Loucy (cell line): ENCODE measurements around the gene STARD13.

ENCODE experiments used
- H2AFZ ChIP-seq: fragments of 200-600 bp; sonication (generic); 2 replicates; pipeline ENCODE4 v1.6.0; 2016; ENCODE audit warnings: antibody characterized with exemption, mild to moderate bottlenecking, low read length, moderate library complexity
- H3F3A ChIP-seq: fragments of 200-600 bp; 2 replicates; pipeline ENCODE4 v1.6.0; 2016; ENCODE audit warnings: antibody characterized with exemption, low read depth, mild to moderate bottlenecking
- H3K27me3 ChIP-seq: fragments of 200-600 bp; sonication (generic); 2 replicates; pipeline ENCODE4 v1.6.1; 2014; ENCODE audit warnings: low read length, mild to moderate bottlenecking; ENCODE audit not compliant: insufficient read depth, poor library complexity, severe bottlenecking
- H3K36me3 ChIP-seq: fragments of 200-600 bp; sonication (generic); 2 replicates; pipeline ENCODE4 v1.6.1; 2016; ENCODE audit warnings: low read length; ENCODE audit not compliant: insufficient read depth
- H3K4me1 ChIP-seq: fragments of 200-600 bp; sonication (generic); 2 replicates; pipeline ENCODE4 v1.5.1; 2014; ENCODE audit warnings: low read length, mild to moderate bottlenecking; ENCODE audit not compliant: insufficient read depth, poor library complexity, severe bottlenecking
- H3K4me2 ChIP-seq: fragments of 200-600 bp; sonication (generic); 2 replicates; pipeline ENCODE4 v1.6.0; 2014; ENCODE audit warnings: antibody characterized with exemption, low read length, low read depth, mild to moderate bottlenecking; ENCODE audit not compliant: poor library complexity, severe bottlenecking
- H3K4me3 ChIP-seq: fragments of 200-600 bp; sonication (generic); 2 replicates; pipeline ENCODE4 v1.5.1; 2014; ENCODE audit warnings: low read length, mild to moderate bottlenecking, mixed read lengths; ENCODE audit not compliant: poor library complexity, severe bottlenecking
- H3K79me2 ChIP-seq: fragments of 200-600 bp; sonication (generic); 2 replicates; pipeline ENCODE4 v1.6.1; 2014; ENCODE audit warnings: low read length; ENCODE audit not compliant: insufficient read depth
- H3K9ac ChIP-seq: fragments of 200-600 bp; sonication (generic); 2 replicates; pipeline ENCODE4 v1.6.0; 2014; ENCODE audit warnings: mild to moderate bottlenecking, low read depth, low read length, moderate library complexity; ENCODE audit not compliant: poor library complexity, severe bottlenecking
- H3K9me2 ChIP-seq: fragments of 200-600 bp; sonication (generic); replicated peaks from 2 replicates; pipeline ENCODE4 v1.6.1; 2016; ENCODE audit warnings: low read depth, low read length, mixed read lengths
- H3K9me3 ChIP-seq: fragments of 200-600 bp; sonication (generic); 2 replicates; pipeline ENCODE4 v1.6.1; 2014; ENCODE audit warnings: mild to moderate bottlenecking, antibody characterized with exemption, low read length, low read depth; ENCODE audit not compliant: insufficient read depth
- H4K20me1 ChIP-seq: fragments of 200-600 bp; sonication (generic); 2 replicates; pipeline ENCODE4 v1.6.0; 2014; ENCODE audit warnings: antibody characterized with exemption, low read length, mild to moderate bottlenecking; ENCODE audit not compliant: insufficient read depth, poor library complexity, severe bottlenecking
- CTCF ChIP-seq: fragments of 200-600 bp; sonication (generic); conservative IDR thresholded peaks from 2 replicates; pipeline ENCODE4 v1.5.1; 2014; ENCODE audit warnings: mild to moderate bottlenecking, antibody characterized with exemption, low read length
- EZH2phosphoT487 ChIP-seq: fragments of 200-600 bp; IDR thresholded peaks from 2 replicates; pipeline ENCODE4 v1.6.1; 2018; ENCODE audit warnings: antibody characterized with exemption, mild to moderate bottlenecking, moderate library complexity, borderline replicate concordance

Gene STARD13

GRCh38 chr13:33233547-33233946, 52.0 kb downstream of the STARD13 start:
- Histone ChIP-seq H3F3A (no peaks in the 10 kb centered on the region), H3K9me3 (peaks cover 2% of the 10 kb centered on the region; the same call in 1 of the 2 replicates), H3K27me3 (no peaks in the 10 kb centered on the region), H3K4me1 (no peaks in the 10 kb centered on the region), H3K79me2 (no peaks in the 10 kb centered on the region), H3K36me3 (no peaks in the 10 kb centered on the region), H3K4me3 (no peak overlapping the region), H2AFZ (no peak overlapping the region), H3K9me2 (no peaks in the 10 kb centered on the region), H3K4me2 (no peak overlapping the region), H4K20me1 (no peaks in the 10 kb centered on the region), H3K9ac (no peak overlapping the region)
- TF ChIP-seq EZH2phosphoT487 (no peak), CTCF (no peak)

DNA sequence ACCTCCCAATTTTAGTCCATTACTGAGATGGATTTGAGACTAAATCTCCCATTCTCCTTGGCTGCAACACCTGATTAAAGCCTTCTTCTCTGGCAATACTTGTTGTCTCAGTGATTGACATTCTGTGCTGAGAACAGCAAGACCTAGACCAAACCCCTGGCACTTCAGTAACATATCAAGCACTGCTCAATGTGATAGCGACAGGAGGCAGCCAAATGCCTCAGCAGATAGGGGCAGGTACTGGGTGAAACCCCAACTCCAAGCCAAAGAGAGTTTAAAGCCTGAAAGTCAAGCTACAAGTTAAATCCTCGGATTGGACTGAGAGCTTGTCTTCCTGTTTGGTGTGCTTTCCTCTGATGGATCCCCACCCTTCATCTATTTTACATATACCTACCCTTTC, 52.7 kb downstream of the STARD13 start:
- no peak overlapping the region for H3K9ac ChIP-seq
- no peak overlapping the region for H3K4me2 ChIP-seq
- H2AFZ ChIP-seq = no peak overlapping the region
- no peaks in the 10 kb centered on the region for H3K27me3 ChIP-seq
- H3K79me2 ChIP-seq = no peaks in the 10 kb centered on the region
- TF ChIP-seq EZH2phosphoT487 (no peak), CTCF (no peak)
- H3F3A ChIP-seq = no peaks in the 10 kb centered on the region
- no peak overlapping the region for H3K4me3 ChIP-seq
- no peaks in the 10 kb centered on the region for H3K36me3 ChIP-seq
- peaks cover 2% of the 10 kb centered on the region; the same call in 1 of the 2 replicates for H3K9me3 ChIP-seq
- H3K9me2 ChIP-seq = no peaks in the 10 kb centered on the region
- H3K4me1 ChIP-seq = no peaks in the 10 kb centered on the region
- H4K20me1 ChIP-seq = no peaks in the 10 kb centered on the region

DNA sequence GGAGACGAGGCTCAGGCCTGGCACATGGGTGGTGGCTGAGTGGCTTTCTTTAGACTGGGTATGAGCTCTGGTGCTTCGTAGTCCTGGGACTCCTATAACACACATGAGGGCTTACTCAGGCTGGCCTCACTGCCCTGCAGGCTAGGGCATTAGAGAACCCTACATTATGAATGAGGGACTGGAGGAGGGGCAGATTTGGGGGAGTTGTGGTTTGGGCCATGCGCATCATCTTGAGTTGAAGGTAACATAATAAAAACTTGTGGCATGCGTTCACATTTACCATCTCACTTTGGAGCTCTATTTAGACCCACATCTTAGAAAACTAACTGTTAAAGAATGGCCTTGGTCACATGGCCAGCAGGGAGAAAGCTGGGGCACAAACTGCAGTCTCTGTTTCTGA, 54.2 kb downstream of the STARD13 start:
- TF ChIP-seq CTCF (no peak), EZH2phosphoT487 (no peak)
- H3K79me2 ChIP-seq = no peaks in the 10 kb centered on the region
- H3K27me3 ChIP-seq = no peaks in the 10 kb centered on the region
- no peaks in the 10 kb centered on the region for H4K20me1 ChIP-seq
- no peaks in the 10 kb centered on the region for H3K9me2 ChIP-seq
- no peaks in the 10 kb centered on the region for H3K36me3 ChIP-seq
- no peaks in the 10 kb centered on the region for H3K4me1 ChIP-seq
- H3K9me3 ChIP-seq = peaks cover 2% of the 10 kb centered on the region; the same call in 1 of the 2 replicates
- no peaks in the 10 kb centered on the region for H3F3A ChIP-seq
- no peak overlapping the region for H2AFZ ChIP-seq
- no peak overlapping the region for H3K4me3 ChIP-seq
- H3K4me2 ChIP-seq = no peak overlapping the region
- no peak overlapping the region for H3K9ac ChIP-seq
